LNCAP (cell line): Measurements from ENCODE around the gene P4HA2.

Source experiments
- CTCF ChIP-seq: fragments of 450-650 bp; IDR thresholded peaks from 2 replicates; pipeline ENCODE4 v1.5.1; 2017; ENCODE audit warnings: mild to moderate bottlenecking

The P4HA2 gene

GRCh38 chr5:132238169-132238744 lies 10.6 kb upstream of the P4HA2 start:
- TF ChIP-seq CTCF, result peak; percentile 87

GRCh38 chr5:132237670-132238069 lies 10.0 kb upstream of the P4HA2 start:
- no peak for TF ChIP-seq CTCF

GRCh38 chr5:132237141-132237540 lies 9.5 kb upstream of the P4HA2 start:
- TF ChIP-seq CTCF, result no peak

GRCh38 chr5:132235340-132235739 lies 7.7 kb upstream of the P4HA2 start:
- TF ChIP-seq CTCF, result no peak

DNA sequence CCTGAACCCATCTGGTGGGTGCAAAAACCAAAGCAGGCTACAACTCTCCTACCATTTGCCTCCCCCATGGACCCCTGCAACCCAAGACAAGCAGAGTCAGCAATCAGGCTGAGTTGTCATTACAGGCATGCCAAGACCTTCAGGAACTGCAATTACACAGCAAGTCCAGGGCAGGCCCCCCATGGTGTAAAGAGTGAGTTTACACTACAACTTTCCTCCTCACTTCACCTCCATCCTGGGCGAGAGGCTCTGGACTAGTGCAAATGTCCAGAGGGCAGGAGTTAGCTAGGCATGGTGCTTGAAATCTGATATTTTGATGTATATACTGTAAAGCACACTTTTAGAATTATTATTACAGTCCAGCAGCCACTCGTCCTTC lies 7.0 kb upstream of the P4HA2 start:
- TF ChIP-seq CTCF, result no peak

- TF ChIP-seq CTCF, result no peak
Observed at GRCh38 chr5:132233811-132234683, 6.4 kb upstream of the P4HA2 start.

DNA sequence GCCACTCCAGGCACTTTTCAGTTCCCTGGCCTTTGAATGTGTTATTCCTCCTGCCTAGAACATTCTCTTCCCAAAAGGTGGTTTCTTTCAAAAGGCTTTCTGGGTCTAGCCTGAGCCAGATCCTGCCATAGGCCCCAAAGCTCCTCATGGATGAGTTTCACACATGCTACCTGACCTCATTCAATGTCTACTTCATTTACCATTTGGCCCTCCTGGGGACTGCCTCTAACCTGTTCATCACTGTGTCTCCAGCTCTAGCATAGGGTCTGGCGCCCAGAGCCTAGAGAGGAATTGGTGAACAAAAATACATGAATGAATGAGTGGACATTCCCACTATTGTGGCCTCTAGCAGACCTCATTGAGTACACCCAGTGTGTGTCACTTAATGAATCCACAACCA lies 5.4 kb upstream of the P4HA2 start:
- no peak for TF ChIP-seq CTCF
